Epithelial cell of alveolus of lung (primary cell): ENCODE results near the gene C16orf82. TPM values are rescaled to one million over a fixed set of nuclear protein-coding genes. Genes with fewer than 3 reads are reported as not detected.

ENCODE experiments used
- total RNA-seq: library from RNA; depleted of rRNA; stranded (reverse); fragments of >200 nt; gene quantifications from 2 replicates; pipeline ENCODE4 v1.2.1, GENCODE V29; 2015

Gene C16orf82
- not detected in 2 replicates for total RNA-seq

GRCh38 chr16:27066668-27067537 lies at the start of gene C16orf82:
Gene C16orf82, plus strand, starts transcription at chr16:27066927.

Other genes with a start within 250 kb of the C16orf82 start
- 5.4 and 5.7 TPM in 2 replicates for gene KDM8, start 136.6 kb downstream of the C16orf82 start, total RNA-seq
- 87.1 and 99.7 TPM in 2 replicates for gene NSMCE1, start 201.8 kb downstream of the C16orf82 start, total RNA-seq
- gene IL4R, start 247.0 kb downstream of the C16orf82 start, total RNA-seq = 55.4 and 56.1 TPM in 2 replicates